HCT116 (cell line): ENCODE results near the gene PPP1R1B.

Experiments
- EZH2 ChIP-seq: fragments of 200-600 bp; sonication (generic); IDR thresholded peaks from 2 replicates; pipeline ENCODE4 v1.6.1; 2017; ENCODE audit warnings: antibody characterized with exemption, mixed run types
- FOSL1 ChIP-seq: IDR thresholded peaks from 2 replicates; pipeline ENCODE4 v1.6.1; 2012; ENCODE audit warnings: low read depth
- JUND ChIP-seq: IDR thresholded peaks from 2 replicates; pipeline ENCODE4 v1.6.1; 2012
- POLR2A ChIP-seq: IDR thresholded peaks from 2 replicates; pipeline ENCODE4 v1.7.0; 2011; ENCODE audit warnings: borderline replicate concordance; ENCODE audit not compliant: insufficient read depth, insufficient read length; ENCODE audit errors: extremely low read depth
- POLR2AphosphoS5 ChIP-seq: IDR thresholded peaks from 2 replicates; pipeline ENCODE4 v1.6.1; 2011; ENCODE audit warnings: mild to moderate bottlenecking, low read depth, low read length, moderate library complexity
- YY1 ChIP-seq: IDR thresholded peaks from 2 replicates; pipeline ENCODE4 v1.6.1; 2011; ENCODE audit warnings: low read length, low read depth, moderate library complexity, mild to moderate bottlenecking; ENCODE audit not compliant: insufficient replicate concordance; ENCODE audit errors: extremely low read depth
- TF ChIP-seq, protein P1 (sequence below), 3 experiments: fragments of 200-600 bp in 1 of 3; sonication (generic) in 1 of 3; IDR thresholded peaks in 2 of 3; conservative IDR thresholded peaks in 1 of 3; 2 replicates each; pipeline ENCODE4 v1.5.1; 2012 to 2017; ENCODE audit warnings: low read depth in 2 of 3, low read length in 2 of 3, antibody characterized with exemption in 1 of 3, borderline replicate concordance in 1 of 3, control low read depth in 1 of 3, mild to moderate bottlenecking in 1 of 3, mixed read lengths in 1 of 3, mixed run types in 1 of 3, moderate library complexity in 1 of 3; ENCODE audit not compliant: insufficient read depth in 1 of 3
- TF ChIP-seq, protein P2 (sequence below): IDR thresholded peaks from 2 replicates; pipeline ENCODE4 v1.6.1; 2012

DNA sequence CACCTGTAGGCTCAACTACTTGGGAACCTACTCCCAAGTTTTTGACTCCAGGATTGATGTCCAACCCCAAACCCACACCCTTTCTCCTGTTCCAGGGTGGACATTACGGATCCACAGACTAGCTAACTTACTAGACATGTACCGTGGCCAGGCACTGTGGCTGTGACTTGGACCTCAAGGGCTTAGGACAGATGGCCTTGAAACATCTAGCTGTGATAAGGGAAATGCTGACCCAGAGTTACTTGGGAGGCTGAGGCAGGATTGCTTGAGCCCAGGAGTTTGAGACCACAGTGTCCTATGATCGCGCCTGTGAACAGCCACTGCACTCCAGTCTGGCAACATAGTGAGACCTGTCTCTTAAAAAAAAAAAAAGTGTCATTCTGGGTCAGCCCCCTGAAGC, 14.3 kb downstream of the PPP1R1B start:
- TF ChIP-seq EZH2 = no peak
- no peak for TF ChIP-seq POLR2A
- no peak for TF ChIP-seq YY1
- TF ChIP-seq POLR2AphosphoS5 = no peak
- no peak for TF ChIP-seq FOSL1
- TF ChIP-seq, protein P1, sequence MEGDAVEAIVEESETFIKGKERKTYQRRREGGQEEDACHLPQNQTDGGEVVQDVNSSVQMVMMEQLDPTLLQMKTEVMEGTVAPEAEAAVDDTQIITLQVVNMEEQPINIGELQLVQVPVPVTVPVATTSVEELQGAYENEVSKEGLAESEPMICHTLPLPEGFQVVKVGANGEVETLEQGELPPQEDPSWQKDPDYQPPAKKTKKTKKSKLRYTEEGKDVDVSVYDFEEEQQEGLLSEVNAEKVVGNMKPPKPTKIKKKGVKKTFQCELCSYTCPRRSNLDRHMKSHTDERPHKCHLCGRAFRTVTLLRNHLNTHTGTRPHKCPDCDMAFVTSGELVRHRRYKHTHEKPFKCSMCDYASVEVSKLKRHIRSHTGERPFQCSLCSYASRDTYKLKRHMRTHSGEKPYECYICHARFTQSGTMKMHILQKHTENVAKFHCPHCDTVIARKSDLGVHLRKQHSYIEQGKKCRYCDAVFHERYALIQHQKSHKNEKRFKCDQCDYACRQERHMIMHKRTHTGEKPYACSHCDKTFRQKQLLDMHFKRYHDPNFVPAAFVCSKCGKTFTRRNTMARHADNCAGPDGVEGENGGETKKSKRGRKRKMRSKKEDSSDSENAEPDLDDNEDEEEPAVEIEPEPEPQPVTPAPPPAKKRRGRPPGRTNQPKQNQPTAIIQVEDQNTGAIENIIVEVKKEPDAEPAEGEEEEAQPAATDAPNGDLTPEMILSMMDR (IDR thresholded peaks at IDR 0.05 in 2 of 3, conservative IDR thresholded peaks at IDR 0.05 in 1 of 3; ENCODE audit: borderline replicate concordance in 1 of 3, insufficient read depth in 1 of 3, low read depth in 2 of 3, low read length in 2 of 3) = no peak
- TF ChIP-seq JUND = no peak
- TF ChIP-seq, protein P2, sequence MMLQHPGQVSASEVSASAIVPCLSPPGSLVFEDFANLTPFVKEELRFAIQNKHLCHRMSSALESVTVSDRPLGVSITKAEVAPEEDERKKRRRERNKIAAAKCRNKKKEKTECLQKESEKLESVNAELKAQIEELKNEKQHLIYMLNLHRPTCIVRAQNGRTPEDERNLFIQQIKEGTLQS = no peak
